Amniotic stem cell (primary cell): ENCODE measurements around the gene ANKLE2.
"Not testable (repeated sequence)": the region's sequence is repeated elsewhere in the genome, so short reads cannot be mapped to it uniquely, and the experiment has no call there.

Experiments
- DNase-seq: peaks from one replicate; lab custom pipeline; 2025; lab: John Stamatoyannopoulos, UW

The ANKLE2 gene

GRCh38 chr12:132761032-132761920 is at the start of gene ANKLE2:
Gene ANKLE2, minus strand, starts transcription at chr12:132761832. Its CDS starts 34 bp downstream, at chr12:132761798.
- peak; percentile 29 for DNase-seq

GRCh38 chr12:132809391-132809790 is 47.8 kb upstream of the ANKLE2 start:
- DNase-seq = not testable (repeated sequence)

- DNase-seq = no peak
Observed at GRCh38 chr12:132807295-132808092, 45.9 kb upstream of the ANKLE2 start.

- no peak for DNase-seq
Observed at GRCh38 chr12:132806857-132807256, 45.2 kb upstream of the ANKLE2 start.

- DNase-seq = no peak
Observed at GRCh38 chr12:132804426-132804861, 42.8 kb upstream of the ANKLE2 start.

GRCh38 chr12:132803888-132804287 is 42.3 kb upstream of the ANKLE2 start:
- no peak for DNase-seq

GRCh38 chr12:132803125-132803524 is 41.5 kb upstream of the ANKLE2 start:
- DNase-seq = no peak

GRCh38 chr12:132801741-132802140 is 40.1 kb upstream of the ANKLE2 start:
- no peak for DNase-seq

- no peak for DNase-seq
Observed at GRCh38 chr12:132798836-132799235, 37.2 kb upstream of the ANKLE2 start.

- DNase-seq = no peak
Observed at GRCh38 chr12:132797820-132798570, 36.4 kb upstream of the ANKLE2 start.

GRCh38 chr12:132795847-132796246 is 34.2 kb upstream of the ANKLE2 start:
- no peak for DNase-seq

GRCh38 chr12:132791940-132792339 is 30.3 kb upstream of the ANKLE2 start:
- not testable (repeated sequence) for DNase-seq

- no peak for DNase-seq
Observed at GRCh38 chr12:132789099-132789471, 27.5 kb upstream of the ANKLE2 start.

- no peak for DNase-seq
Observed at GRCh38 chr12:132788375-132789098, 26.9 kb upstream of the ANKLE2 start.

- DNase-seq = no peak
Observed at GRCh38 chr12:132787877-132788276, 26.2 kb upstream of the ANKLE2 start.

- no peak for DNase-seq
Observed at GRCh38 chr12:132786192-132786591, 24.6 kb upstream of the ANKLE2 start.

GRCh38 chr12:132784580-132784979 is 22.9 kb upstream of the ANKLE2 start:
- no peak for DNase-seq

- no peak for DNase-seq
Observed at GRCh38 chr12:132783917-132784531, 22.4 kb upstream of the ANKLE2 start.

GRCh38 chr12:132781938-132782337 is 20.3 kb upstream of the ANKLE2 start:
- no peak for DNase-seq

- no peak for DNase-seq
Observed at GRCh38 chr12:132779781-132780353, 18.2 kb upstream of the ANKLE2 start.

GRCh38 chr12:132777614-132778013 is 16.0 kb upstream of the ANKLE2 start:
- DNase-seq = no peak
